HuH-7 (cell line): Measurements from ENCODE around the gene SPATA2L.
"Not testable (repeated sequence)": the region's sequence is repeated elsewhere in the genome, so short reads cannot be mapped to it uniquely, and the experiment has no call there.

Experiments used
- DNase-seq: peaks from one replicate; pipeline ENCODE4 v3.0.0; 2011; ENCODE audit warnings: low spot score

The SPATA2L gene

GRCh38 chr16:89690392-89690901, 11.1 kb downstream of the SPATA2L start:
- no peak for DNase-seq

GRCh38 chr16:89689621-89690020, 11.9 kb downstream of the SPATA2L start:
- DNase-seq = not testable (repeated sequence)

GRCh38 chr16:89689142-89689541, 12.4 kb downstream of the SPATA2L start:
- DNase-seq = no peak

- DNase-seq = no peak
Measured at GRCh38 chr16:89688395-89688794, 13.1 kb downstream of the SPATA2L start.

GRCh38 chr16:89687092-89687940, 14.2 kb downstream of the SPATA2L start:
- DNase-seq = peak; percentile 99

- DNase-seq = peak; percentile 99
Measured at GRCh38 chr16:89686520-89687091, 14.9 kb downstream of the SPATA2L start, which contains the start of gene CDK10. TSS of gene CDK10 (plus strand) at chr16:89686689. CDS start at chr16:89686711, 22 bp downstream.

GRCh38 chr16:89685916-89686315, 15.6 kb downstream of the SPATA2L start:
- DNase-seq = no peak

GRCh38 chr16:89678258-89678657, 23.2 kb downstream of the SPATA2L start:
- no peak for DNase-seq

- no peak for DNase-seq
Measured at GRCh38 chr16:89672177-89672941, 29.1 kb downstream of the SPATA2L start.

GRCh38 chr16:89671565-89671964, 29.9 kb downstream of the SPATA2L start:
- DNase-seq = not testable (repeated sequence)

GRCh38 chr16:89670496-89671431, 30.7 kb downstream of the SPATA2L start:
- DNase-seq = no peak

GRCh38 chr16:89669755-89670154, 31.8 kb downstream of the SPATA2L start:
- no peak for DNase-seq

GRCh38 chr16:89668790-89669158, 32.7 kb downstream of the SPATA2L start:
- no peak for DNase-seq

GRCh38 chr16:89667633-89668032, 33.9 kb downstream of the SPATA2L start:
- no peak for DNase-seq

- DNase-seq = not testable (repeated sequence)
Measured at GRCh38 chr16:89667000-89667399, 34.5 kb downstream of the SPATA2L start.

- DNase-seq = not testable (repeated sequence)
Measured at GRCh38 chr16:89664238-89664637, 37.3 kb downstream of the SPATA2L start.

- DNase-seq = no peak
Measured at GRCh38 chr16:89661215-89661614, 40.3 kb downstream of the SPATA2L start.

GRCh38 chr16:89660146-89660545, 41.4 kb downstream of the SPATA2L start:
- DNase-seq = no peak

GRCh38 chr16:89658221-89658879, 43.2 kb downstream of the SPATA2L start:
- peak; percentile 71 for DNase-seq

GRCh38 chr16:89657442-89658220, 43.9 kb downstream of the SPATA2L start, which contains the start of the genes CHMP1A and SPATA33:
TSS of gene CHMP1A (minus strand) at chr16:89657708. CDS start at chr16:89657588, 120 bp downstream.
TSS of gene SPATA33 (plus strand) at chr16:89657836. CDS start at chr16:89657912, 76 bp downstream.
- DNase-seq = peak; percentile 99
